HG03442 (cell line): ENCODE data around the gene COMT.

Experiments
- ATAC-seq: cut with Tn5 transposase; IDR thresholded peaks from one replicate; pipeline ENCODE4 v1.9.1; 2021; ENCODE audit warnings: mild to moderate bottlenecking, moderate library complexity; ENCODE audit not compliant: unreplicated experiment

Gene COMT

GRCh38 chr22:19991645-19992451, 50.3 kb downstream of the COMT start:
- ATAC-seq: no peak

GRCh38 chr22:19992481-19992911, 50.9 kb downstream of the COMT start:
- no peak for ATAC-seq

DNA sequence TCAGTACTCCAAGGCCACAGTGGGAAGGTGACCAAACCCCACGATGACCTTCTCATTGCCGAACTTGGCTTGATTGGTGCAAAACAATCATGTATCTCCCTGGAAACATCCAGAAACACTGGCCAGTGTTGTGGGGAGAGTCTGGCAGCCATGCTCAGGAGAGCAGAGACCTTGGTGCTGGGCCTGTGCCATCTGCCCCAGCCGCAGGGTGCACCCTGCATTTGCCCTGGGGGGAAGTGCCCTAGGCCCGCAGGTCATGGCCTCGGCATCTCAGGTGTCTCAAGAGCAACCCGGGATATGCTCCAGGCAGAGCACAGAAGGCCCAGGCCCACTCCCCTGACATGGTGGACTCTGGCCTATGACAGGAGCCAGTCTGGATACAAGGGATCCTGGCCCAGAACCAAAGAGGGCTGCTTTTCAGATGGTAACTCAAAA, 51.4 kb downstream of the COMT start:
- no peak for ATAC-seq

GRCh38 chr22:19993926-19994325, 52.4 kb downstream of the COMT start:
- ATAC-seq: no peak

GRCh38 chr22:19994851-19995610, 53.5 kb downstream of the COMT start:
- no peak for ATAC-seq

GRCh38 chr22:19995611-19996339, 54.2 kb downstream of the COMT start:
- ATAC-seq: no peak

DNA sequence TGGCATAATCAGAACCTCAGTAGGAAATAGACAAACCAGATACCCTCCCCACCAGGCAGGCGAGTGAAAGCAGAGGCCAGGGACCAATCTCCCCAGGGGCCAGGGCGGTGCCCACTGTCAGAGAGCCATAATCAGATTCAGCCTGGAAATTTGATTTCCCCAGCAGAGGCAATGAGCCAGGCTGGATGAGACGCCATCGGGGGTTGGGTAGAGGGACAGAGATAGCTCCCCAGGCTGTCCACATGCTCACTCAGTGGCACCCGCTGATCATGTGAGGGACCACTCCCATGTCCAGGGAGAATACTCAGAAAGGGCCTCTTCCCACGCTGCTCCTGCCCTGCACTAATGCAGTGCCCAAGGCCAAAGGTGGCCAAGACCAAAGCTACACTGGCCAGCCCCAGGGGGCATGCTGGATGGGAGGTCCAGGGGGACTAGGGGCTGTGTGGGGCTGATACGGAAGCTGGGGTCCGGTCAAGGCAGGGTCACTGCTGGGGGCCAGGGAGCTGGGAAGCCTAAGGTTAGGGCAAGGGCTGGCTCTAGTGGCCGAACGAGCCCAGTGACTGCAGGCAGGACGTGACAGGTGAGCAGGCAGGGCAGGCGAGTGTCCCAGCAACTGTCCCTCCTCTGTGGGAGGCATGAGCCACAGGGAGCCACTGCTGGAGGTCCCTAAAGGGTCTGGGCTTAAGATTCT, 55.3 kb downstream of the COMT start:
- ATAC-seq: no peak

DNA sequence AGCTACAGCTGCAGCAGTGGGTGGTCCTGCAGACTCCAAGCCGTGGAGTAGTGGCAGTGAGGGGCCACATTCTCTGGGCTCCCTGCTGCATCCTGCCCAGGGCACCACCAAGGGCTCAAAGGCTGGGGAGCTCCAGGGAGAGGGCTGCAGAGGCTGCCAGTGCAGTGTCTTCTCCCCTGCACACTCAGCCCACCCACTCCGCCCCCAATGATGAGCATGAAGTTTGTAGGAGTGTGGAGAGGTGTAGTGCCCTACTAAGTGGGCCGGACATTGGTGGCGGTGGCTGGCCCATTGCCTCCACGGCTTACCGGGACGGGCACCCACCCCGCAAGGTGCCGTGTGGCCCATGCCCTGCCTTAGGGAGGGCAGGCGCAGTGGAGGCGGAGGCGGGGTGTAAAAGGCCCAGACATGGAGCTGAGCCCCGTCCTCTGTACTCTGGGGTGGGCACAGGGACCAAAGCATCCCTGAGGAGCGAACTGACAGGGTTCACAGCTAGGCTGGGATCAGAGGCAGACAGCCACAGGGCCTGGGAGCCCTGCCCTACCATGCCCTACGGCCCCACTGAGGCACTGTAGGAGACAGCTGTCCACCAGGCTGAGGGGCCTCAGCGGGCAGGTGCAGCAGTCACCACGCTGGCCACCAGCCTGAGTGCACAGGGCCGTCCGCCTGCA, 56.1 kb downstream of the COMT start:
- ATAC-seq: no peak

DNA sequence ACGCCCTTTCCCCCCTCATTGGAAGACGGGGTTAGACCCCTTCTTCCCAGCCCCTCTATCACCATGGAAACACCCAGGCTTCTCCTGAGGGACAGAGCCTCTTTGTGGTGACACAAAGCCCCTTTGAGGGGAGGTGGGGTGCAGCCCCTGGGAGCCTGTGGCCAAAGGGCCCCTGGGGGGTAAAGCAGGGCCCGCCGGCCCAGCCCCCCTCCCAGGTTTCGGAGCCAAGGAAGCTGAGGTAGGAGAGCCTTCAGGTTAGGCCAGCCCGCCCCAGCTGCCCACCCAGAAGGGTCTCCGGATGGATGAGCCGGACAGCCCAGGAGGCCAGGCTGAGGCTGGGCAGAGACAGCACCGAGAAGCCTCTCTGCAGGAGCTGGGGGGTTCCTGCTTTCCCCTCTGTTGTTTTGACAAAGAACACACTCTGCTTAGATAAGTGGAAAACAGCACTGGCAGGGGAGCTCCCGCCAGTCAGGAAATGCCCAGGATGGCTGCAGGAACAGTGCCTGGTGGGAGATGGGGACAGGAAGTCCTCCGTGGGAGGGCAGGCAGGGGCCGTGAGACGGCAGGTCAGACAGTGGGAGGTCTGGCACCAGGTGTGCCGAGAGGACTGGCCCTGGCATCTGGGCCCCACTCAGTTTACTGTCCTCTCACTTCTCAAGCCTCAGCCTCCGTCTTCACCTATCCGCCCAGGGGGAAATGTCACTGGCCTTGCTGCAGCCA, 56.8 kb downstream of the COMT start:
- no peak for ATAC-seq

DNA sequence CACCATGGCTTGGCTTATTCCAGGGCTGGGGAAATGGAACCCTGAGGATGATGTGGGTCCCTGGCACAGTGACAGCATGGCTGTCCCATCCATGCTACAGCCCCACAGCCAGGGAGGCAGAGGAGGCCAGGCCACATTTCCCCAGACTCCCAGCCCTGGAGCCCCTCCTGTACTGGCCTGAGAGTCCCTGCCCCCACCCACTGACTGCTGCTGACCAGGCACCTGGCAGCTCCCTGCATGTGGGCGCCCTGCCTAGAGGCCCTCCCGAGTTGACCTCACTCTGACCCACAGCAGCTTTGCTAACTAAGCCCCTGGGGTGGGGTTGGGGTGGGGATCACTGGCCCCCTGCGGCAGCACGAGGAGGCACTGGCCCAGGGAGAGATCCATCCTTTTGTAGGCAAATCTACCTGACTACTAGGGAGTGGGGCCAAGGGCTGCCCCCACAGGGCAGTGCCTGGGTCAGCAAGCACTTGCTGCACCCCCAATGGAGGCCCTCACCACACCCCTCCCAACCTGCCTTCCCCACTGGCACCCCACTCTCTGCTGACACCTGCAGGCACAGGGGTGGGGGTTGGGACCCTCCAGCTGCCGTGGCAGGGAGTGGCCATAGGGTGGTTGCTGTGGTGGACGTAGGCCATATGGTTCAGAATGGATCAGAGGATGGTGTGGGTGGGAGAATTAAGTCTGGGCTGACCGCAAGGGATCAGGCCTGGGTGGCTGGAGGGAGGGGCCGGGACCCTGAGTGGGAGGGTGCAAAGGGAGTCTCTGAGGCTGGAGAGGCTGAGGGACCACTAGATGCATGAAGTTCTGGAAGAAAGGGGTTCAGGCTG, 57.6 kb downstream of the COMT start:
- no peak for ATAC-seq

- no peak for ATAC-seq
Observed at GRCh38 chr22:20000246-20001081, 58.9 kb downstream of the COMT start.

DNA sequence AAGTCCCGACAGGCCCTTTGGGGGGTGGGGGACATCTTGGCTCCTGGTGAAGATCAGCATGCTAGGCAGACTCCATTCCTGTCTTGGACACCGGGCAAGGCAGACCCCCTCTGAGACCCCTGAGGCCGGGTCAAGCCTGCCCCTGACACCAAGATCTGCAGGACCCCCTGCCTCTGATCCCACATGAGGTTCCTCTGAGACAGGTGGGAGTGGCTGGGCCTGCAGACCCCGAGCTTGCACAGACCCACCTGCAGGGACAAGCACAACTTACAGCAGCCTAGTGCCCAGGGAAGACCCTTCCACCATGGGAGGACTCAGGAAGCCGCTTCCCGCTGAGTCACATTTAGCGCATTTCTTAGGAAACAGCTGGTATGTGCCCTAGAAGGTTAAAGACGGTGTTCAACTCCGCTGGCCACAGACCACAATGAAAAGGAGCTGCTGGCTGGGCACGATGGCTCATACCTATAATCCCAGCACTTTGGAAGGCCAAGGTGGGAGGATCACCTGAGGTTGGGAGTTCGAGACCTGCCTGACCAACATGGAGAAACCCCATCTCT, 59.6 kb downstream of the COMT start:
- ATAC-seq: no peak

- ATAC-seq: no peak
Observed at GRCh38 chr22:20002128-20002527, 60.6 kb downstream of the COMT start.

- no peak for ATAC-seq
Observed at GRCh38 chr22:20002636-20003035, 61.1 kb downstream of the COMT start.

GRCh38 chr22:20003304-20003703, 61.7 kb downstream of the COMT start:
- ATAC-seq: no peak

- ATAC-seq: no peak
Observed at GRCh38 chr22:20004464-20004863, 62.9 kb downstream of the COMT start.

GRCh38 chr22:20008221-20008995, 66.8 kb downstream of the COMT start:
- ATAC-seq: no peak
